Measurements from ENCODE around the gene PRXL2A.

DNA sequence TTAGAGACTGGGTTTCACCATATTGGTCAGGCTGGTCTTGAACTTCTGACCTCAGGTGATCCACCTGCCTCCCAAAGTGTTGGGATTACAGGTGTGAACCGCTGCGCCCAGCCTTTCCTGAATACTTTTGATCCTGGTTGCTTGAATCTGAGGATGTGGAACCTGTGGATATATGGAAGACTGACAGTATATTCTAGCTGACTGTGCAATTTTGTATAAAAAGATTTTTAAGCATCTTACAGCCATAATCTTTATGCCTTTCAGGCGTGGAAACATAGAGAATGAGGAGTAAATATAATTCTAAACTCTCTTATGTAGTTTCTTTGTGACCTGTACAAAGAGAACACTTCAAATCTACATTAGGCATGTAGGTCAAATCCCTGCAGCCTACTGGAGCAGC lies 61.9 kb downstream of the PRXL2A start:
- TF ChIP-seq, protein P1, sequence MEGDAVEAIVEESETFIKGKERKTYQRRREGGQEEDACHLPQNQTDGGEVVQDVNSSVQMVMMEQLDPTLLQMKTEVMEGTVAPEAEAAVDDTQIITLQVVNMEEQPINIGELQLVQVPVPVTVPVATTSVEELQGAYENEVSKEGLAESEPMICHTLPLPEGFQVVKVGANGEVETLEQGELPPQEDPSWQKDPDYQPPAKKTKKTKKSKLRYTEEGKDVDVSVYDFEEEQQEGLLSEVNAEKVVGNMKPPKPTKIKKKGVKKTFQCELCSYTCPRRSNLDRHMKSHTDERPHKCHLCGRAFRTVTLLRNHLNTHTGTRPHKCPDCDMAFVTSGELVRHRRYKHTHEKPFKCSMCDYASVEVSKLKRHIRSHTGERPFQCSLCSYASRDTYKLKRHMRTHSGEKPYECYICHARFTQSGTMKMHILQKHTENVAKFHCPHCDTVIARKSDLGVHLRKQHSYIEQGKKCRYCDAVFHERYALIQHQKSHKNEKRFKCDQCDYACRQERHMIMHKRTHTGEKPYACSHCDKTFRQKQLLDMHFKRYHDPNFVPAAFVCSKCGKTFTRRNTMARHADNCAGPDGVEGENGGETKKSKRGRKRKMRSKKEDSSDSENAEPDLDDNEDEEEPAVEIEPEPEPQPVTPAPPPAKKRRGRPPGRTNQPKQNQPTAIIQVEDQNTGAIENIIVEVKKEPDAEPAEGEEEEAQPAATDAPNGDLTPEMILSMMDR (IDR thresholded peaks at IDR 0.05; ENCODE audit: low read depth, low read length) = no peak
- no peak for TF ChIP-seq POLR2A (IDR thresholded peaks at IDR 0.05; ENCODE audit: extremely low read depth, insufficient read length)
- no peak for TF ChIP-seq MYC (IDR thresholded peaks at IDR 0.05; ENCODE audit: low read depth, low read length)
